Aorta (tissue), 5 donors: Measurements from ENCODE around the gene CCDC201. TPM values are rescaled to one million over a fixed set of nuclear protein-coding genes. Genes with fewer than 3 reads are reported as not detected.

ENCODE experiments used
- ATAC-seq: fragments of 200-7000 bp; cut with Tn5 transposase; one replicate; pipeline ENCODE4 v1.9.1; 2022; ENCODE audit warnings: moderate library complexity; ENCODE audit not compliant: low FRiP score
- DNase-seq, 2 donors: peaks; one replicate each; pipeline ENCODE4 v3.0.0-alpha.2; 2020
- H3K27ac ChIP-seq, 2 donors: one replicate each; pipeline ENCODE4 v1.5.1; 2013; ENCODE audit warnings: low read length in 2 of 2, mild to moderate bottlenecking in 2 of 2, moderate library complexity in 2 of 2, control low read depth in 1 of 2, inconsistent platforms in 1 of 2, low read depth in 1 of 2
- H3K27me3 ChIP-seq, 2 donors: one replicate each; pipeline ENCODE4 v1.6.1; 2013; ENCODE audit warnings: control low read depth in 1 of 2, low read length in 1 of 2, mild to moderate bottlenecking in 1 of 2, moderate library complexity in 1 of 2; ENCODE audit not compliant: insufficient read depth in 2 of 2, control insufficient read depth in 1 of 2
- H3K36me3 ChIP-seq, 2 donors: one replicate each; pipeline ENCODE4 v1.6.1; 2013; ENCODE audit warnings: control low read depth in 1 of 2, low read length in 1 of 2, mild to moderate bottlenecking in 1 of 2; ENCODE audit not compliant: insufficient read depth in 2 of 2, control insufficient read depth in 1 of 2
- H3K4me1 ChIP-seq, 2 donors: one replicate each; pipeline ENCODE4 v1.6.1; 2013; ENCODE audit warnings: low read length in 2 of 2, control low read depth in 1 of 2, mild to moderate bottlenecking in 1 of 2, moderate library complexity in 1 of 2; ENCODE audit not compliant: insufficient read depth in 2 of 2, control insufficient read depth in 1 of 2
- H3K4me3 ChIP-seq, 2 donors: one replicate each; pipeline ENCODE4 v1.5.1; 2013; ENCODE audit warnings: low read length in 2 of 2, control low read depth in 1 of 2, mild to moderate bottlenecking in 1 of 2
- H3K9me3 ChIP-seq: one replicate; pipeline ENCODE4 v1.6.1; 2013; ENCODE audit warnings: mild to moderate bottlenecking, low read length; ENCODE audit not compliant: control insufficient read depth
- WGBS, 2 donors: extraction: QIAGEN DNeasy Blood & Tissue Kit; methylation state at CpG; one replicate each; pipeline ENCODE4 v1.1.7; 2013; 5-methylcytosine and 5-hydroxymethylcytosine counted together
- intact Hi-C, 2 donors: fragments of 100-400 bp; cut with DNase I; formaldehyde crosslinking; loops; one replicate each; pipeline versions ENCODE4 v1.14.2 to v1.15.0; 2022
- polyA plus RNA-seq, 2 donors: library from polyadenylated mRNA; stranded (reverse); fragments of 200-250 nt; gene quantifications; one replicate each; pipeline ENCODE4 v1.2.3, GENCODE V29; 2013
- total RNA-seq, 2 donors: library from RNA; stranded (reverse); fragmentation: NEBNext Ultra II Directional; extraction: Animal tissue kit (Norgen Biotek cat#: 25700); gene quantifications; one replicate each; pipeline ENCODE4 v1.2.1, GENCODE V29; 2021
- donor health status: healthy with polysubstance abuse.
- donor health status: Bipolar disorder and iron deficiency.
- donor health status: DM: no; HTN: no; CAD: no.
- donor health status: DM: no; HTN: no; CAD: no.
- donor health status: DM: yes; HTN: yes; CAD: no.

Gene CCDC201
- total and polyA plus RNA-seq, 4 donors = not detected

GRCh38 chr7:45881759-45882464, 9.0 kb upstream of the CCDC201 start:
- Histone ChIP-seq H3K36me3 (no peaks in the 10 kb centered on the region), H3K27ac (no peak overlapping the region), H3K9me3 (peaks cover 7% of the 10 kb centered on the region), H3K4me3 (no peak overlapping the region), H3K4me1 (no peaks in the 10 kb centered on the region), H3K27me3 (no peaks in the 10 kb centered on the region)
- DNase-seq (no peak), ATAC-seq (no peak)
- WGBS, 2 donors = 53 to 64% methylated on average over 12 of the region's 12 CpGs
- intact Hi-C loops = no loop called here

GRCh38 chr7:45881280-45881758, 8.4 kb upstream of the CCDC201 start:
- Histone ChIP-seq H3K9me3 (peaks cover 7% of the 10 kb centered on the region), H3K36me3 (no peaks in the 10 kb centered on the region), H3K27me3 (no peaks in the 10 kb centered on the region), H3K27ac (no peak overlapping the region), H3K4me3 (no peak overlapping the region), H3K4me1 (no peaks in the 10 kb centered on the region)
- intact Hi-C loops = no loop called here
- no peak for ATAC-seq
- DNase-seq = no peak
- 95 to 96% methylated on average over 9 of the region's 9 CpGs for WGBS, 2 donors

GRCh38 chr7:45880433-45880860, 7.6 kb upstream of the CCDC201 start:
- 84 to 89% methylated on average over 7 of the region's 7 CpGs for WGBS, 2 donors
- no peaks in the 10 kb centered on the region for H3K36me3 ChIP-seq
- H3K27ac ChIP-seq = no peak overlapping the region
- no peak for ATAC-seq
- no peak overlapping the region for H3K4me3 ChIP-seq
- peaks cover 7% of the 10 kb centered on the region for H3K9me3 ChIP-seq
- intact Hi-C loops = no loop called here
- no peaks in the 10 kb centered on the region for H3K27me3 ChIP-seq
- H3K4me1 ChIP-seq = no peaks in the 10 kb centered on the region
- DNase-seq = no peak

GRCh38 chr7:45878457-45879144, 5.7 kb upstream of the CCDC201 start:
- Histone ChIP-seq H3K4me3 (no peak overlapping the region), H3K36me3 (no peaks in the 10 kb centered on the region), H3K4me1 (no peaks in the 10 kb centered on the region), H3K27me3 (no peaks in the 10 kb centered on the region), H3K27ac (no peak overlapping the region), H3K9me3 (peaks cover 7% of the 10 kb centered on the region)
- intact Hi-C loops = no loop called here
- WGBS, 2 donors = 27 to 42% methylated on average over 3 of the region's 3 CpGs
- no peak for DNase-seq
- ATAC-seq = no peak

GRCh38 chr7:45876519-45876918, 3.6 kb upstream of the CCDC201 start:
- H3K4me1 ChIP-seq = no peaks in the 10 kb centered on the region
- no peak for ATAC-seq

GRCh38 chr7:45874408-45875131, 1.7 kb upstream of the CCDC201 start:
- Histone ChIP-seq H3K27me3 (no peaks in the 10 kb centered on the region), H3K4me3 (no peak overlapping the region), H3K4me1 (no peaks in the 10 kb centered on the region), H3K9me3 (peaks cover 5% of the 10 kb centered on the region), H3K27ac (no peak overlapping the region), H3K36me3 (no peaks in the 10 kb centered on the region)
- ATAC-seq (no peak), DNase-seq (no peak)
- WGBS, 2 donors = 91 to 92% methylated on average over 8 of the region's 8 CpGs
- intact Hi-C loops = no loop called here

More at GRCh38 chr7:45876519-45876918, 3.6 kb upstream of the CCDC201 start:
- Histone ChIP-seq H3K27ac (no peak overlapping the region), H3K4me3 (no peak overlapping the region), H3K27me3 (no peaks in the 10 kb centered on the region), H3K36me3 (no peaks in the 10 kb centered on the region), H3K9me3 (peaks cover 7% of the 10 kb centered on the region)
- no peak for DNase-seq
- intact Hi-C loops = no loop called here
- WGBS, 2 donors = 91 to 94% methylated on average over 2 of the region's 2 CpGs

- peaks cover 3% of the 10 kb centered on the region for H3K9me3 ChIP-seq
- no peaks in the 10 kb centered on the region for H3K4me1 ChIP-seq
- no peaks in the 10 kb centered on the region for H3K27me3 ChIP-seq
- ATAC-seq = no peak
- no peak overlapping the region for H3K4me3 ChIP-seq
- intact Hi-C loops = no loop called here
- H3K27ac ChIP-seq = no peak overlapping the region
- no peaks in the 10 kb centered on the region for H3K36me3 ChIP-seq
- no peak for DNase-seq
- 81 to 84% methylated on average over 6 of the region's 6 CpGs for WGBS, 2 donors
These were observed 473 bp upstream of the CCDC201 start for GRCh38 chr7:45873355-45873754.

- ATAC-seq = no peak
These were observed 507 bp downstream of the CCDC201 start for GRCh38 chr7:45872116-45873034.

More at GRCh38 chr7:45872116-45873034, 507 bp downstream of the CCDC201 start:
- no peaks in the 10 kb centered on the region for H3K27me3 ChIP-seq
- no peak for DNase-seq
- peaks cover 3% of the 10 kb centered on the region for H3K9me3 ChIP-seq
- no peaks in the 10 kb centered on the region for H3K4me1 ChIP-seq
- intact Hi-C loops = no loop called here
- H3K36me3 ChIP-seq = no peaks in the 10 kb centered on the region
- H3K27ac ChIP-seq = no peak overlapping the region
- WGBS, 2 donors = 71 to 75% methylated on average over 10 of the region's 10 CpGs
- H3K4me3 ChIP-seq = no peak overlapping the region
